H9 (cell line): ENCODE data around the gene NEK7. TPM values are rescaled to one million over a fixed set of nuclear protein-coding genes. Genes with fewer than 3 reads are reported as not detected.

Experiments
- DNase-seq: peaks from one replicate; pipeline ENCODE4 v3.0.0-alpha.2; 2017
- H2AFZ ChIP-seq: one replicate; pipeline ENCODE4 v1.6.1; 2013; ENCODE audit warnings: mild to moderate bottlenecking, low read length, control low read depth, moderate library complexity
- H2AK5ac ChIP-seq: 2 replicates; pipeline ENCODE4 v1.6.1; 2013; ENCODE audit warnings: low read length, control low read depth, mixed read lengths; ENCODE audit not compliant: insufficient read length
- H2BK120ac ChIP-seq: one replicate; pipeline ENCODE4 v1.6.1; 2013; ENCODE audit warnings: low read depth, mild to moderate bottlenecking, low read length, control low read depth, inconsistent platforms; ENCODE audit not compliant: poor library complexity, severe bottlenecking
- H2BK12ac ChIP-seq: 2 replicates; pipeline ENCODE4 v1.6.1; 2013; ENCODE audit warnings: low read length, control low read depth, mixed read lengths, low read depth; ENCODE audit not compliant: insufficient read length
- H2BK15ac ChIP-seq: 2 replicates; pipeline ENCODE4 v1.6.1; 2013; ENCODE audit warnings: low read depth, low read length, control low read depth
- H2BK20ac ChIP-seq: one replicate; pipeline ENCODE4 v1.6.1; 2013; ENCODE audit warnings: low read depth, mild to moderate bottlenecking, low read length, control low read depth, inconsistent platforms; ENCODE audit not compliant: poor library complexity, severe bottlenecking
- H2BK5ac ChIP-seq: 2 replicates; pipeline ENCODE4 v1.6.1; 2013; ENCODE audit warnings: low read length, control low read depth, mixed read lengths; ENCODE audit not compliant: insufficient read length
- H3K14ac ChIP-seq: 2 replicates; pipeline ENCODE4 v1.6.1; 2013; ENCODE audit warnings: low read length, control low read depth; ENCODE audit not compliant: insufficient read depth
- H3K18ac ChIP-seq: 2 replicates; pipeline ENCODE4 v1.6.1; 2013; ENCODE audit warnings: low read depth, mild to moderate bottlenecking, mixed read lengths, low read length, control low read depth; ENCODE audit not compliant: insufficient read length
- H3K23ac ChIP-seq: 2 replicates; pipeline ENCODE4 v1.6.1; 2013; ENCODE audit warnings: low read length, control low read depth, mixed read lengths, low read depth; ENCODE audit not compliant: insufficient read length
- H3K23me2 ChIP-seq: 2 replicates; pipeline ENCODE4 v1.6.1; 2013; ENCODE audit warnings: low read depth, mild to moderate bottlenecking, mixed read lengths, low read length, control low read depth; ENCODE audit not compliant: insufficient read length, poor library complexity, severe bottlenecking
- H3K27ac ChIP-seq: 2 replicates; pipeline ENCODE4 v1.5.1; 2013; ENCODE audit warnings: low read length, control low read depth, mixed read lengths, low read depth; ENCODE audit not compliant: insufficient read length
- H3K27me3 ChIP-seq: 2 replicates; pipeline ENCODE4 v1.6.1; 2013; ENCODE audit warnings: low read length, control low read depth, inconsistent platforms; ENCODE audit not compliant: insufficient read depth
- H3K4ac ChIP-seq: 2 replicates; pipeline ENCODE4 v1.6.1; 2013; ENCODE audit warnings: low read depth, mild to moderate bottlenecking, control low read depth, inconsistent platforms, low read length, moderate library complexity
- H3K4me1 ChIP-seq: 2 replicates; pipeline ENCODE4 v1.6.1; 2013; ENCODE audit warnings: low read length, control low read depth, inconsistent platforms; ENCODE audit not compliant: insufficient read depth
- H3K4me2 ChIP-seq: 2 replicates; pipeline ENCODE4 v1.6.1; 2013; ENCODE audit warnings: low read length, control low read depth, mixed read lengths; ENCODE audit not compliant: insufficient read length, insufficient read depth
- H3K56ac ChIP-seq: 2 replicates; pipeline ENCODE4 v1.6.1; 2013; ENCODE audit warnings: low read depth, mild to moderate bottlenecking, mixed read lengths, low read length, control low read depth; ENCODE audit not compliant: insufficient read length
- H3K79me1 ChIP-seq: 2 replicates; pipeline ENCODE4 v1.6.1; 2013; ENCODE audit warnings: low read depth, mild to moderate bottlenecking, moderate library complexity, low read length, control low read depth, inconsistent platforms; ENCODE audit not compliant: insufficient read depth, poor library complexity, severe bottlenecking
- H3K79me2 ChIP-seq: 2 replicates; pipeline ENCODE4 v1.6.1; 2013; ENCODE audit warnings: low read length, control low read depth, inconsistent platforms; ENCODE audit not compliant: insufficient read depth
- H3K9ac ChIP-seq: 2 replicates; pipeline ENCODE4 v1.6.1; 2013; ENCODE audit warnings: low read length, control low read depth, mixed read lengths; ENCODE audit not compliant: insufficient read length; ENCODE audit errors: extremely low read depth
- H3K9me3 ChIP-seq: one replicate; pipeline ENCODE4 v1.6.1; 2013; ENCODE audit warnings: low read depth, low read length, inconsistent platforms; ENCODE audit not compliant: control insufficient read depth
- H3T11ph ChIP-seq: one replicate; pipeline ENCODE4 v1.6.1; 2013; ENCODE audit warnings: mild to moderate bottlenecking, low read length, control low read depth, inconsistent platforms
- H4K20me1 ChIP-seq: one replicate; pipeline ENCODE4 v1.6.1; 2013; ENCODE audit not compliant: control insufficient read depth, insufficient read length, insufficient read depth
- H4K5ac ChIP-seq: 2 replicates; pipeline ENCODE4 v1.6.1; 2013; ENCODE audit warnings: low read depth, mild to moderate bottlenecking, mixed read lengths, low read length, control low read depth; ENCODE audit not compliant: insufficient read length
- H4K8ac ChIP-seq: replicated peaks from 2 replicates; pipeline ENCODE4 v1.6.1; 2013; ENCODE audit warnings: low read length, control low read depth, mixed read lengths, low read depth; ENCODE audit not compliant: insufficient read length
- H4K91ac ChIP-seq: 2 replicates; pipeline ENCODE4 v1.6.1; 2013; ENCODE audit warnings: low read depth, mild to moderate bottlenecking, moderate library complexity, mixed read lengths, low read length, control low read depth; ENCODE audit not compliant: insufficient read length
- H3K27ac Mint-ChIP-seq, 3 experiments: 2 replicates in 2 of 3; 3 replicates in 1 of 3; pipeline ENCODE4 v1.8.0; 2020 to 2021; ENCODE audit warnings: mixed read lengths in 3 of 3, mild to moderate bottlenecking in 1 of 3, moderate library complexity in 1 of 3
- H3K27me3 Mint-ChIP-seq: 2 replicates; pipeline ENCODE4 v1.8.0; 2021; ENCODE audit warnings: low read depth, mild to moderate bottlenecking, moderate library complexity, mixed read lengths
- H3K36me3 Mint-ChIP-seq, 3 experiments: 2 replicates in 2 of 3; 3 replicates in 1 of 3; pipeline ENCODE4 v1.8.0; 2020 to 2021; ENCODE audit warnings: low read depth in 3 of 3, mixed read lengths in 3 of 3; ENCODE audit not compliant: insufficient read depth in 1 of 3
- H3K4me1 Mint-ChIP-seq, 2 experiments: 2 replicates each; pipeline ENCODE4 v1.8.0; 2020; ENCODE audit warnings: mixed read lengths in 2 of 2
- H3K4me3 Mint-ChIP-seq, 2 experiments: 2 replicates in 1 of 2; 3 replicates in 1 of 2; pipeline ENCODE4 v1.8.0; 2020 to 2021; ENCODE audit warnings: mild to moderate bottlenecking in 2 of 2, mixed read lengths in 2 of 2, moderate library complexity in 1 of 2
- H3K9me3 Mint-ChIP-seq, 2 experiments: 2 replicates in 1 of 2; 3 replicates in 1 of 2; pipeline ENCODE4 v1.8.0; 2020; ENCODE audit warnings: mild to moderate bottlenecking in 2 of 2, mixed read lengths in 2 of 2, moderate library complexity in 1 of 2
- WGBS: extraction: QIAGEN DNeasy Blood & Tissue Kit; methylation state at CpG from one replicate; pipeline ENCODE4 v1.1.7; 2013; ENCODE audit warnings: missing lambda C conversion rate, low lambda C conversion rate, mixed read lengths; ENCODE audit not compliant: insufficient read length; ENCODE audit errors: extremely low coverage; 5-methylcytosine and 5-hydroxymethylcytosine counted together
- total RNA-seq: library from RNA; stranded (reverse); gene quantifications from 2 replicates; pipeline ENCODE4 v1.2.1, GENCODE V29; 2021
- TF ChIP-seq, protein P1 (sequence below): fragments of 200-600 bp; sonication (generic); conservative IDR thresholded peaks from 3 replicates; pipeline ENCODE4 v1.8.0; 2021; ENCODE audit warnings: antibody characterized with exemption, mild to moderate bottlenecking

The NEK7 gene
- total RNA-seq, 1 experiment from 2014 or later: 9.6 TPM

DNA sequence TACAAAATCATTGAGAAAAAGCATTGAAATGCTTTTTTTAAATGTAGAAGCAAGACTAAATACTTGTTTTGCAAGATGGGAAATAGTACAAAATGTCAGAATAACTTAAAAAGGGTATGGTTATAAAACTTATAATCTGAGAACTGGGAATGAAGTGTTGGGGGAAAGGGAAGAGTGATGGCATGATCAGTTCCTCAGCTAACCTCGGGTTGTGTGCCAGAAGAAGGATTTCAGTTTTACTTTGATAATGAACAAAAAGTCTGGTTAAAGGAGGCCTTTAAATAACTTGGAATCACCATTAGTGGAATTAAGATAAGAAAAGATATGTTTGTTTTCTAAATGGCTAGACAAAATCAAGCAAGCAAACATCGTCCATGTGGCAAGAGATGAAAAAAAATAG is 20.7 kb downstream of the NEK7 start:
- no peak overlapping the region for H3K9ac ChIP-seq
- H4K20me1 ChIP-seq: no peaks in the 10 kb centered on the region
- H3K4ac ChIP-seq: no peak overlapping the region

More for the DNA sequence above, 20.7 kb downstream of the NEK7 start:
- Histone ChIP-seq H4K5ac (no peak overlapping the region), H2AFZ (no peak overlapping the region), H3K4me1 (no peaks in the 10 kb centered on the region; the same call in 1 of the 2 replicates), H3K27ac (no peak overlapping the region), H3T11ph (no peak overlapping the region), H4K8ac (no peak overlapping the region), H3K9me3 (no peaks in the 10 kb centered on the region), H3K23me2 (no peaks in the 10 kb centered on the region), H2AK5ac (no peak overlapping the region), H2BK5ac (no peak overlapping the region), H2BK12ac (no peak overlapping the region), H3K14ac (no peak overlapping the region), H3K56ac (no peak overlapping the region), H3K18ac (no peak overlapping the region), H3K79me1 (no peaks in the 10 kb centered on the region), H3K4me2 (no peak overlapping the region), H3K23ac (no peak overlapping the region), H3K27me3 (no peaks in the 10 kb centered on the region), H3K79me2 (peaks cover 4% of the 10 kb centered on the region; the same call in 1 of the 2 replicates), H2BK120ac (no peak overlapping the region), H2BK15ac (no peak overlapping the region), H2BK20ac (no peak overlapping the region), H4K91ac (no peak overlapping the region)
- no peak overlapping the region for H3K27ac Mint-ChIP-seq
- peaks cover 16 to 19% of the 10 kb centered on the region in 2 experiments for H3K4me1 Mint-ChIP-seq
- WGBS: no CpG with 5 or more reads among the region's 2 CpGs
- TF ChIP-seq, protein P1, sequence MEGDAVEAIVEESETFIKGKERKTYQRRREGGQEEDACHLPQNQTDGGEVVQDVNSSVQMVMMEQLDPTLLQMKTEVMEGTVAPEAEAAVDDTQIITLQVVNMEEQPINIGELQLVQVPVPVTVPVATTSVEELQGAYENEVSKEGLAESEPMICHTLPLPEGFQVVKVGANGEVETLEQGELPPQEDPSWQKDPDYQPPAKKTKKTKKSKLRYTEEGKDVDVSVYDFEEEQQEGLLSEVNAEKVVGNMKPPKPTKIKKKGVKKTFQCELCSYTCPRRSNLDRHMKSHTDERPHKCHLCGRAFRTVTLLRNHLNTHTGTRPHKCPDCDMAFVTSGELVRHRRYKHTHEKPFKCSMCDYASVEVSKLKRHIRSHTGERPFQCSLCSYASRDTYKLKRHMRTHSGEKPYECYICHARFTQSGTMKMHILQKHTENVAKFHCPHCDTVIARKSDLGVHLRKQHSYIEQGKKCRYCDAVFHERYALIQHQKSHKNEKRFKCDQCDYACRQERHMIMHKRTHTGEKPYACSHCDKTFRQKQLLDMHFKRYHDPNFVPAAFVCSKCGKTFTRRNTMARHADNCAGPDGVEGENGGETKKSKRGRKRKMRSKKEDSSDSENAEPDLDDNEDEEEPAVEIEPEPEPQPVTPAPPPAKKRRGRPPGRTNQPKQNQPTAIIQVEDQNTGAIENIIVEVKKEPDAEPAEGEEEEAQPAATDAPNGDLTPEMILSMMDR: no peak
- H3K4me3 Mint-ChIP-seq: no peak overlapping the region
- H3K9me3 Mint-ChIP-seq: no peaks in the 10 kb centered on the region
- no peak for DNase-seq
- H3K36me3 Mint-ChIP-seq: no peaks in the 10 kb centered on the region
- no peaks in the 10 kb centered on the region for H3K27me3 Mint-ChIP-seq
